Measurements from ENCODE around the gene PPP2R3B.
"Not testable (repeated sequence)": the region's sequence is repeated elsewhere in the genome, so short reads cannot be mapped to it uniquely, and the experiment has no call there.

DNA sequence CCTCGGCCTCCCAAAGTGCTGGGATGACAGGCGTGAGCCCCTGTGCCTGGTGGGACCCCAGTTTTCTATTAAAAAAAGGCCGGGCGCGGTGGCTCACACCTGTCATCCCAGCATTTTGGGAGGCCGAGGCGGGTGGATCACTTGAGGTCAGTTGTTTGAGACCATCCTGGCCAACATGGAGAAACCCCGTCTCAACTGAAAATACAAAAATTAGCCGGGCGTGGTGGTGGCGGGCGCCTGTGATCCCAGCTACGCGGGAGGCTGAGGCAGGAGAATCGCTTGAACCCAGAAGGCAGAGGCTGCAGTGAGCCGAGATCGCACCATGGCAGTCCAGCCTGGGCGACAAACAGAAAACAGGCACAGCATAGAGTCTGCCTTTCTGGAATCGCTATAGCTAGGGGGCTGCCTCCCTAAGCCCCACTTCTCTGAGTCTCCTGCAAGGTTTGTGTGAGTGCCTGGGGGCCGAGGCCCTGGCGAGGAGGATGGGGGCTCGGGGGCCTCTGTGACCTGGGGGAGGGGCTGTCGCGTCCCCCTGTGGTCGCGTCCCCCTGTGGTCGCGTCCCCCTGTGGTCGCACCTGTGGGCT, 56.5 kb downstream of the PPP2R3B start:
- TF ChIP-seq, protein P1, sequence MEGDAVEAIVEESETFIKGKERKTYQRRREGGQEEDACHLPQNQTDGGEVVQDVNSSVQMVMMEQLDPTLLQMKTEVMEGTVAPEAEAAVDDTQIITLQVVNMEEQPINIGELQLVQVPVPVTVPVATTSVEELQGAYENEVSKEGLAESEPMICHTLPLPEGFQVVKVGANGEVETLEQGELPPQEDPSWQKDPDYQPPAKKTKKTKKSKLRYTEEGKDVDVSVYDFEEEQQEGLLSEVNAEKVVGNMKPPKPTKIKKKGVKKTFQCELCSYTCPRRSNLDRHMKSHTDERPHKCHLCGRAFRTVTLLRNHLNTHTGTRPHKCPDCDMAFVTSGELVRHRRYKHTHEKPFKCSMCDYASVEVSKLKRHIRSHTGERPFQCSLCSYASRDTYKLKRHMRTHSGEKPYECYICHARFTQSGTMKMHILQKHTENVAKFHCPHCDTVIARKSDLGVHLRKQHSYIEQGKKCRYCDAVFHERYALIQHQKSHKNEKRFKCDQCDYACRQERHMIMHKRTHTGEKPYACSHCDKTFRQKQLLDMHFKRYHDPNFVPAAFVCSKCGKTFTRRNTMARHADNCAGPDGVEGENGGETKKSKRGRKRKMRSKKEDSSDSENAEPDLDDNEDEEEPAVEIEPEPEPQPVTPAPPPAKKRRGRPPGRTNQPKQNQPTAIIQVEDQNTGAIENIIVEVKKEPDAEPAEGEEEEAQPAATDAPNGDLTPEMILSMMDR (IDR thresholded peaks at IDR 0.05) = not testable (repeated sequence)
- TF ChIP-seq POLR2A (IDR thresholded peaks at IDR 0.05) = not testable (repeated sequence)

Data from heart left ventricle (tissue), 13 donors.